HG03159 (cell line): ENCODE measurements around the gene TNFSF4.

Source experiments
- ATAC-seq: cut with Tn5 transposase; IDR thresholded peaks from one replicate; pipeline ENCODE4 v1.9.1; 2021; ENCODE audit warnings: mild to moderate bottlenecking, moderate library complexity; ENCODE audit not compliant: unreplicated experiment

TNFSF4 gene

GRCh38 chr1:173212952-173213491 is 5.9 kb upstream of the TNFSF4 start:
- ATAC-seq: peak; percentile 84

GRCh38 chr1:173210716-173211231 is 3.6 kb upstream of the TNFSF4 start:
- ATAC-seq: no peak

- no peak for ATAC-seq
Observed at GRCh38 chr1:173210283-173210682, 3.2 kb upstream of the TNFSF4 start.

- no peak for ATAC-seq
Observed at GRCh38 chr1:173208868-173209267, 1.7 kb upstream of the TNFSF4 start.

GRCh38 chr1:173208146-173208545 is 1.0 kb upstream of the TNFSF4 start:
- ATAC-seq: no peak

- ATAC-seq: peak; percentile 45
Observed at GRCh38 chr1:173205146-173206051, 1.7 kb downstream of the TNFSF4 start.

- no peak for ATAC-seq
Observed at GRCh38 chr1:173204693-173205092, 2.4 kb downstream of the TNFSF4 start.

GRCh38 chr1:173202424-173203145 is 4.5 kb downstream of the TNFSF4 start:
- ATAC-seq: no peak

- no peak for ATAC-seq
Observed at GRCh38 chr1:173201969-173202368, 5.2 kb downstream of the TNFSF4 start.

GRCh38 chr1:173195596-173196088 is 11.5 kb downstream of the TNFSF4 start:
- peak; percentile 87 for ATAC-seq

GRCh38 chr1:173193639-173194038 is 13.5 kb downstream of the TNFSF4 start:
- ATAC-seq: no peak

GRCh38 chr1:173191011-173191705 is 16.0 kb downstream of the TNFSF4 start:
- ATAC-seq: no peak

- ATAC-seq: no peak
Observed at GRCh38 chr1:173190101-173190936, 16.8 kb downstream of the TNFSF4 start.

- ATAC-seq: no peak
Observed at GRCh38 chr1:173187671-173188237, 19.4 kb downstream of the TNFSF4 start.

GRCh38 chr1:173181791-173182190 is 25.3 kb downstream of the TNFSF4 start:
- no peak for ATAC-seq

GRCh38 chr1:173176246-173176645 is 30.9 kb downstream of the TNFSF4 start:
- no peak for ATAC-seq

GRCh38 chr1:173175514-173176145 is 31.5 kb downstream of the TNFSF4 start:
- ATAC-seq: no peak

GRCh38 chr1:173173388-173173787 is 33.7 kb downstream of the TNFSF4 start:
- ATAC-seq: no peak

- no peak for ATAC-seq
Observed at GRCh38 chr1:173171152-173171551, 36.0 kb downstream of the TNFSF4 start.
